Measurements from ENCODE around the gene FYN.

DNA sequence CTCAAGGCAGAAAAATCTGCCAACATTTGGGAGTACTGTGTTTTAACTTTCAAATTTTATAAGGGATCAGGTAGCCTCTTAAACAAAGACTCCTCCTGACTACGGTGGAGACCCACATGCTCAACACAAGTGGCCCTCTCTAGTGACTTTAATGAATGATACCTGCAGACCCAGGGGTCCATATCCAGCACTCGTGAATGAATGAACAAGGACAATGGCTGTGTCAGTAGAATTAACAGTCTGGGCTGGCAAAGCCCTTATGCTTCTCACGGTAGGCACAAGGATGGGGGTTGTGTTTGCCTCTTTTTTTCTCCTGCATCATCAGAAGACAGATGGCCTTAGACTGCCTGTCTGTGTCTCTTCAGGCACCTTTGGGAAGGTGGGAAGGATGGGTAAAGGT is 154.9 kb downstream of the FYN start:
- TF ChIP-seq TBP (CRISPR knock-in tag; IDR thresholded peaks at IDR 0.05) (no peak), SP1 (IDR thresholded peaks at IDR 0.05) (no peak), SP1 (CRISPR knock-in tag; IDR thresholded peaks at IDR 0.05) (no peak), TAF1 (CRISPR knock-in tag; IDR thresholded peaks at IDR 0.05) (no peak), ZFX (CRISPR knock-in tag; IDR thresholded peaks at IDR 0.05; ENCODE audit: low read depth) (no peak)
- TF ChIP-seq, protein P1, sequence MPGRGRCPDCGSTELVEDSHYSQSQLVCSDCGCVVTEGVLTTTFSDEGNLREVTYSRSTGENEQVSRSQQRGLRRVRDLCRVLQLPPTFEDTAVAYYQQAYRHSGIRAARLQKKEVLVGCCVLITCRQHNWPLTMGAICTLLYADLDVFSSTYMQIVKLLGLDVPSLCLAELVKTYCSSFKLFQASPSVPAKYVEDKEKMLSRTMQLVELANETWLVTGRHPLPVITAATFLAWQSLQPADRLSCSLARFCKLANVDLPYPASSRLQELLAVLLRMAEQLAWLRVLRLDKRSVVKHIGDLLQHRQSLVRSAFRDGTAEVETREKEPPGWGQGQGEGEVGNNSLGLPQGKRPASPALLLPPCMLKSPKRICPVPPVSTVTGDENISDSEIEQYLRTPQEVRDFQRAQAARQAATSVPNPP (CRISPR knock-in tag; IDR thresholded peaks at IDR 0.05), result no peak
- TF ChIP-seq, protein P2, sequence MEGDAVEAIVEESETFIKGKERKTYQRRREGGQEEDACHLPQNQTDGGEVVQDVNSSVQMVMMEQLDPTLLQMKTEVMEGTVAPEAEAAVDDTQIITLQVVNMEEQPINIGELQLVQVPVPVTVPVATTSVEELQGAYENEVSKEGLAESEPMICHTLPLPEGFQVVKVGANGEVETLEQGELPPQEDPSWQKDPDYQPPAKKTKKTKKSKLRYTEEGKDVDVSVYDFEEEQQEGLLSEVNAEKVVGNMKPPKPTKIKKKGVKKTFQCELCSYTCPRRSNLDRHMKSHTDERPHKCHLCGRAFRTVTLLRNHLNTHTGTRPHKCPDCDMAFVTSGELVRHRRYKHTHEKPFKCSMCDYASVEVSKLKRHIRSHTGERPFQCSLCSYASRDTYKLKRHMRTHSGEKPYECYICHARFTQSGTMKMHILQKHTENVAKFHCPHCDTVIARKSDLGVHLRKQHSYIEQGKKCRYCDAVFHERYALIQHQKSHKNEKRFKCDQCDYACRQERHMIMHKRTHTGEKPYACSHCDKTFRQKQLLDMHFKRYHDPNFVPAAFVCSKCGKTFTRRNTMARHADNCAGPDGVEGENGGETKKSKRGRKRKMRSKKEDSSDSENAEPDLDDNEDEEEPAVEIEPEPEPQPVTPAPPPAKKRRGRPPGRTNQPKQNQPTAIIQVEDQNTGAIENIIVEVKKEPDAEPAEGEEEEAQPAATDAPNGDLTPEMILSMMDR (CRISPR knock-in tag; IDR thresholded peaks at IDR 0.05), result no peak

Measured in HepG2 (cell line).